NCI-H128 (cell line): Measurements from ENCODE around the gene SAMD14.

Source experiments
- DNase-seq: peaks from one replicate; lab custom pipeline; 2025; ENCODE audit not compliant: unreplicated experiment; lab: John Stamatoyannopoulos, UW

The SAMD14 gene

GRCh38 chr17:50133769-50134099 lies 3.8 kb upstream of the SAMD14 start:
- DNase-seq = no peak

- DNase-seq = no peak
These were observed 3.2 kb upstream of the SAMD14 start for GRCh38 chr17:50133028-50133768.

- no peak for DNase-seq
These were observed 2.3 kb upstream of the SAMD14 start for GRCh38 chr17:50132104-50132794.

- no peak for DNase-seq
These were observed 772 bp upstream of the SAMD14 start for GRCh38 chr17:50130559-50131305.

GRCh38 chr17:50129353-50129727 lies 620 bp downstream of the SAMD14 start:
- DNase-seq = no peak

- no peak for DNase-seq
These were observed 1.3 kb downstream of the SAMD14 start for GRCh38 chr17:50128441-50129352.

- no peak for DNase-seq
These were observed 2.1 kb downstream of the SAMD14 start for GRCh38 chr17:50127697-50128361.

GRCh38 chr17:50125420-50125997 lies 4.5 kb downstream of the SAMD14 start:
- DNase-seq = no peak

GRCh38 chr17:50123649-50124349 lies 6.2 kb downstream of the SAMD14 start:
- no peak for DNase-seq

GRCh38 chr17:50122945-50123344 lies 7.0 kb downstream of the SAMD14 start:
- DNase-seq = no peak

GRCh38 chr17:50120475-50121253 lies 9.3 kb downstream of the SAMD14 start:
- DNase-seq = no peak

- DNase-seq = no peak
These were observed 11.1 kb downstream of the SAMD14 start for GRCh38 chr17:50118828-50119218.

- no peak for DNase-seq
These were observed 11.7 kb downstream of the SAMD14 start for GRCh38 chr17:50118076-50118827.

GRCh38 chr17:50117202-50118051 lies 12.5 kb downstream of the SAMD14 start:
- no peak for DNase-seq

- no peak for DNase-seq
These were observed 14.2 kb downstream of the SAMD14 start for GRCh38 chr17:50115756-50116155.

- no peak for DNase-seq
These were observed 15.1 kb downstream of the SAMD14 start for GRCh38 chr17:50114849-50115357.

GRCh38 chr17:50114401-50114800 lies 15.6 kb downstream of the SAMD14 start:
- DNase-seq = no peak
